ENCODE data around the gene PLEKHB1.

The PLEKHB1 gene, protein sequence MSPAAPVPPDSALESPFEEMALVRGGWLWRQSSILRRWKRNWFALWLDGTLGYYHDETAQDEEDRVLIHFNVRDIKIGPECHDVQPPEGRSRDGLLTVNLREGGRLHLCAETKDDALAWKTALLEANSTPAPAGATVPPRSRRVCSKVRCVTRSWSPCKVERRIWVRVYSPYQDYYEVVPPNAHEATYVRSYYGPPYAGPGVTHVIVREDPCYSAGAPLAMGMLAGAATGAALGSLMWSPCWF

DNA sequence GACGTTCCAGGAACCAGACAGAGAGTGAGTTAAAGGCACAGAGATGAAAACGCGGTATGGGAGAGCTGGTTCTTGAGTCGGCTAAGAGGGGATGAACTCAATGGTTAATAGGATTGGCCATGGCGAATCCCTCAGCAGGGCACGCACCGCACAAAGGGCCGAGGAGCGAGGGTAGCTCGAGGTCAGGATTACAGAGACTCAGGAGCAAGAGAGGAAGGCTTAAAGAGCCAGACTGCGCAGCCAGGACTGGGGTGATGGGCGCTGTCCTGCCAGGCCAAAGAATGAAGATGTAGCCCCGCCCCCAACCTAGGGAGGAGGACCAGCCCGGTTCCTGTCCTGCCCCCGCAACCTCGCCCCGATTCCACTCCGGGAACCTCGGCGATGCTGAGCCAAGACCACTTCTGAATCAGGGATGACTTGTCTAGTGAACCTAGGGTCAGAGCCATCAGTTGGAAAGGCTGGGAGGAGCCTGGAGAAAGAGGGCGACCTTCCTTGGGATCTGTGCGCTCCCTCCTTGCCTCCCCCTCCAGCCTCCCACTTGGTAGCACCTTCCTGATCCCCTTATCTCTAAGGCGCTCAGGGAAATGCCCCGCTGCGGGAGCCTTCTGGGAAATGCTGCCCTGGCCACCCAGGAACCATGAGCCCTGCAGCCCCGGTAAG lies at the start of gene PLEKHB1:
Gene PLEKHB1, plus strand, starts transcription at position 610 of the 660 bp plus-strand sequence. Its CDS starts 28 bp downstream, at position 638.
- DNase-seq (ENCODE audit: low spot score) = no peak

DNA sequence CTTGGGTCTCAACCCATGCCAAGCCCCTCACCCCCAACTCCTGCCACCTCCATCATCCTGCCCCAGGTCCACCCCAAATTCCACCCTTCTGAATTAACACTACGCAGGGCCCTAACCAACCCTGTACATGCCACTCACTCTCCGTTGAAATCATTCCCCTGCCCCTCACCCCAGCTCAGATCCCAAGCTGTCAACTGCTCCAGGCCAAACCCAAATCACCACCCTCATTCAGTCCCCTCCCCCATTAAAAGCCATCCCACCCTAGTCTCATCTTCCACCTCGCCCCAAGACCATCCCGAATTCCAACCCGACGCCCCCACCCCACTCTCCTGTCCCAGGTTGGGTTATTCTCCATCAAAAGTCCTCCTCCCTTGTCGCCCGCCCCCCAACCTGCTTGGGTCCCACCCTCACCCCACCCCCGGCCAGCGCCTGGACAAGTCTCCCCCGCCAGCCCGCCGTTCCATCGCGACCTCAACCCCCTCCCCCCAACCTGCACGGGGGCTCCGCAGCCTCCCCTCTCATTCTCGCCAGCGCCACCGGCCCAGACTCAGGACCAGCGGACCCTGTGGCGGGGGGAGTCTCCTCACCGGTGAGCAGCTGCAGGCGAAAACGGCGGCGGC lies 48.9 kb upstream of the PLEKHB1 start:
- peak; percentile 14 for DNase-seq (ENCODE audit: low spot score)

DNA sequence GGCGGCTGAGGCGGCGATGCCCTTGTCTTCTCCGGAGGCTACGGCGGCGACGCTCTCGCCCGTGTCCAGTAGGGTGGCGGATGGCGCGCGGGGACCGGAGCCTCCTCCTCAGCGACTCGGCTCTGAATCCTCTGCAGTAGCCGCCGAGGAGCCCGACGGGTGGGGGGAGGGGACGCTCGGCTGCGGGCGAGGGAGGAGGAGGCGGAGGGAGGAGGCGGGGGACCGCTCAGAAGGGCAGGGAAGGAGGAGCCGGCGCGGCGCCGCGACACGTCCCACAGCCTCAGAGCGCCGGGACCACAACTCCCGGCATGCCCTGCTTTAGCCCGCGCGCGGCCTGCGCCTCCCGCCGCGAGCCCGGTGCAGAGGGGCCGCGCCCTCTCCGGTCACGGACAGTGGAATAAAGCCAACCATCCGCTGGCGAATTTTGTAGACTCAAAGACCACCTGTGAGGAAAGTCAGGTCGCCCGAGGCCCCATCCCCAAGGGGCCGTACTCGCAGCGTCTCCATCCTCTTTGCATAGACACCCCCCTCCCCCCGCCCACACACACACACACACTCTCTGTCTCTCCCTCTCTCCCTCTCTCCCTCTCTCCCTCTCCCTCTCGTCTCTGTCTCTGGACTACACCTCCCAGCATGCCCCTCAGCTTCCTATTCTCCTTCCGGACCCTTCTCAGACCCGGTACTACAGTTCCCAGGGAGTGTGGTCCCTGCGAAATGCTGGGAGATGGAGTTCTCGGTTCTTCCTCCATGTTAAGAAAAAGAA lies 48.2 kb upstream of the PLEKHB1 start, which contains the start of gene FAM168A:
Gene FAM168A, minus strand, starts transcription at position 157 of the 763 bp plus-strand sequence. CDS start 129,638 bp downstream, outside the sequence.
- peak; percentile 99 for DNase-seq (ENCODE audit: low spot score)

DNA sequence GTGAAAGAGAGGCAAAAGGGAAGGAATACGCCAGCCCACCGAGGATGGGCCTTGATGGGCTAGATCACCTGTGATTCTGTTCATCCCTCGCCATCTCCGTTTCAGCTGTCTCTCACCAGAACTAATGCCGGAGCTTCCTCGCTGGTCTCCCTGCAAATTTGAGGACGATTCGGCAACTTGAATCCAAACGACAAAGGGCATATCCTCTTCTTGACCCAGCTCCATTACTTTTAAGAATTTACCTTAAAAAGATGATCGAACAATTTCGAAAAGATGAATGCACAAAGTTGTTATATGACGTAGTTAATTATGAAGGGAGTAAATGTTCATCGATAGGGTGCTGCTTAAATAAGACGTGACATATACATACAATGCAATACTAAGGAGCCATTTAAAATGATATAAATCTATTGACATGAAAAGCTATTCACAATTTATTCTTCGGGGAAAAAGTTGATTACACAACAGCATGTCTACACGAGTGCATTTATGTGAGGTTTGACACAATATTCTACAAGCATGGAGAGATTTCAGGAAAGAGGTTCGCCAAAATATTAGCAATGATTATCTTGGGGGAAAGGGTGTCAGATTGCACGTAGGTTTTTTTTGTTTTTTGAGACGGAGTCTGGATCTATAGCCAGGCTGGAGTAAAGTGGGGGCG lies 47.5 kb upstream of the PLEKHB1 start:
- DNase-seq (ENCODE audit: low spot score) = no peak

DNA sequence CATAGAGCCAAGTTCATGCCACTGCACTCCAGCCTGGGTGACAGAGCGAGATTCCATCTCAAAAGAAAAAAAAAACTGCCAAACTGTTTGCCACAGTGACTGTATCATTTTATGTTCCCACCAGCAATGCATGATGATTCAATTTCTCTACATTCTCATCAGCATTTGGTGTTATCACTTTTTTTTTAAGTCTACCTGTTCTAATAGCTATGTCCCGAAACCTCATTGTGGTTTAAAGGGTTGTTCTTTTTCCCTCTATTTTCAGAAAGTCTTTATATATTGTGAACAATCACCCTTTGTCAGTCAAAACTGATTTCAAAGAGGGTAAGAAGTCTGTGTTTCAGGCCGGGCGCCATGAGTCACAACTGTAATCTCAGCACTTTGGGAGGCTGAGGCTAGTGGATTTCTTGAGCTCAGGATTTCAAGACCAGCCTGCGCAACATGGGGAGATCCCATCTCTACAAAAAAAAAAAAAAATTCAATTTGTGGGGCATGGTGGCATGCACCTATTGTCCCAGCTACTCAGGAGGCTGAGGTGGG lies 33.7 kb upstream of the PLEKHB1 start:
- no peak for DNase-seq (ENCODE audit: low spot score)

DNA sequence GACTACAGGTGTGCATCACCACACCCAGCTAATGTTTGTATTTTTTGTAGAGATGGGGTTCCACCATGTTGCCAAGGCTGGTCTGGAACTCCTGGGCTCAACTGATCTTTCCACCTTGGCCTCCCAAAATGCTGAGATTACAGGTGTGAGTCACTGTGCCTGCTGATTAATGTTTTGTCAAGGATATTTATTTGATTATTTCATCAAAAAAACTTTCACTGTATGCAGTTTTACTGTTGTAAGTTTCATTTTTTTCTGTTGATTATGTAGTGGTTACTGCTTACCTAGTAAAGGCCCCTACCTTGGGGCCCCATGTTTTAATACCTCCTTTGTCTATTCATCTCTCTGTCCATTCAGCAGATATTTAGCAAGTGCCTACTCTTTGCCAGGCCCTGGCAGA lies 31.8 kb upstream of the PLEKHB1 start:
- no peak for DNase-seq (ENCODE audit: low spot score)

DNA sequence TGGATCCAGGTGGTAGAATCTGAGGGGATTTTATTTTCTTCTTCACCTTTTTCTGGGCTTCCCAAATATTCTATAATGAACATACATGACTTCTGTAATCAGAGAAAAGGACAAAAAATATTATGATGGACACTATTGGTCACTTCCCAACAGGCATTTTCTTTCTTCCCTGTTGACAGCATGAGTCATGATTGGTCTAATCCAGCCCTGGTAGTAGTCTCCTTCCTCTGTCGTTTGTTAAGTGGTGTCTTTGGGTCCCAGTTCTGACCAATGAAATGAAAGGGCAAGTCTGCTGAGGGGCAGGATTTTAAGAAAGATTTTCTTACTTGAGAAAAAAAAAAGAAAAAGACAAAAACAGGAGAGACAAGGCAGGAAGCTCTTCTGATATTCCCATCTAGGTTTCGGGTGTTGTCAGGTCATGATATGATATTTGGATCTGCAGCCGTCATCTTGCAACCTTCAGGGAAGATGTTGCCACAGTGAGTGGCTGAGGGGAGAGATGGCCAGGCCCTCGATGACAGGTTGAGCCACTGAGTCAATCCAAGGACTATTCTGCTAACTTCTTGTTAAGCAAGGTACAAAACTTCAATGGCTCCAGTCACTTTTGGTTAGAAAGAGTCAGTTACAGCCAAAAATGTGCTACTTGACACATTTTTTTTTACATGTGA lies 23.3 kb upstream of the PLEKHB1 start:
- DNase-seq (ENCODE audit: low spot score) = no peak

DNA sequence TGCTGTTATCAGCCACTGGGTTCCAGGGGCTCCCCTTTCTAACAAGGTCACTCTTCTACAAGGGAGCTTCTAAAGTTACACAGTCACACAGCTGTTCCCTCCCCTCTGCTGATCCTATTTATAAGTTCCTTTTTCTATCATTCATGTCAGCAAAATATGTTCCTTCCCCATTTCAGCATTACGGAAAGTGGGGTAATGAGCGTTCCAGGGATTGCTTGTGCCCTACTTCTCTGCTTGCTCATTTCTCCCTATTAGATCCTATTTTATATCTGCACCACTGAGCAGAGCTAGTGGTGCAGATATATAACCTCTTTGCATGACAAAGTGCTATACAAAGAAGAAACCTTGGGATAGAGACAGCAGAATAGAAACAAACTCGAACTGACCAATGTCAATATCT lies 22.7 kb upstream of the PLEKHB1 start:
- DNase-seq (ENCODE audit: low spot score) = peak; percentile 45

DNA sequence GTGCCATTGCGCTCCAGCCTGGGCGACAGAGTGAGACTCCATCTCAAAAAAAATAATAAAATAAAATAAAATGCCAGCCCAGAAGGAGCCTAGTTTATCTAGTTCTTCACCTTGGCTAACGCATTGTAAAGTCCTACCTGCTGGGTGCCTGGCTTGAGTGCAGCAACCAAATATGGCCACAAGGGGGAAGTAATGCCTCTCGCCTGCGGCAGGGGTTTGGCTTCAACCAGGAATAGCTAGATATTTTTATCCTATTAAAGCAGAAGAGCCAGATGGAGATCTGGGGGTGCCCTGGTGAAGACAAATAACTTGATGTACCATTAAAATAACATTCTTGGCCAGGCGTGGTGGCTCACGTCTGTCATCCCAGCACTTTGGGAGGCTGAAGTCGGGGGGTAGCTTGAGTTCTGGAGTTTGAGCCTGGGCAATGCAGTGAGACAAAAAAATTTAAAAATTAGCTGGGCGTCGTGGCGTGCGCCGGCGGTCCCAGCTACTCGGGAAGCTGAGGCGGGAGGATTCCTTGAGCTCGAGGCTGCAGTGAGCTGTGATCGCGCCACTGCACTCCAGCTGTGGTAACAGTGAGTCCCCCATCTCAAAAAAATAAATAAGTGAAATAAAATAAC lies 20.6 kb upstream of the PLEKHB1 start:
- peak; percentile 80 for DNase-seq (ENCODE audit: low spot score)

DNA sequence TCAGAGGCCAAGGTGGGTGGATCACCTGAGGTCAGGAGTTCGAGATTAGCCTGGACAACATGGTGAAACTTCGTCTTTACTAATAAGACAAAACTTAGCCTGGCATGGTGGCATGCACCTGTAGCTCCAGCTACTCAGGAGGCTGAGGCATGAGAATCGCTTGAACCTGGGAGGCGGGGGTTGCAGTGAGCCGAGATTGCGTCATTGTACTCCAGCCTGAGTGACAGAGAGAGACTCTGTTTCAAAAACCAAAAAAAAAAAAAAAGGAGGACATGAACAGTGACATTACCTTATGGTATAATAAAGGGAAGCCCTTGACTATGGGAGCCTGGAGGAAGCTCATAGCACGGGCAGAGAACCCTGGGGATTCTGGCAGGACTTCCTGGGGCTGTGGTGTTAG lies 16.5 kb upstream of the PLEKHB1 start:
- DNase-seq (ENCODE audit: low spot score) = no peak

DNA sequence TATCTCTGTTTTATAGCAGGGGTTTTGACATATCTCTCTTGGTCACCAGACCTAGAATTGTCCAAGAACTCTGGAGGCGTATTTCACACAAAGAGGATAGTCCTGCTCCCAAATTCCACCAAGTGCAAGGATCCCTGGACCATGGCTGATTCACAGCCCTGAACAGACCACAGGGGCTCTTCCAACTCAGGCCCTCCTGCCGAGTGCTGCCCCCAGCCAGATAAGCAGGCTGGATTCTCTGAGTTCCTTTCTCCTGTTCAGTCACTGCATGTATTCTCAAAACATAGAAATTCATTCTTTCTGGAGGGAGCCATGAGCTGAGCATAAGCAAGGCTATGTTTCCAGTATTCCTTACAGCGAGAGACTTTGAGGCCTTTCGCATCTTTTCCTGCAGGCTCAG lies 13.4 kb upstream of the PLEKHB1 start:
- no peak for DNase-seq (ENCODE audit: low spot score)

DNA sequence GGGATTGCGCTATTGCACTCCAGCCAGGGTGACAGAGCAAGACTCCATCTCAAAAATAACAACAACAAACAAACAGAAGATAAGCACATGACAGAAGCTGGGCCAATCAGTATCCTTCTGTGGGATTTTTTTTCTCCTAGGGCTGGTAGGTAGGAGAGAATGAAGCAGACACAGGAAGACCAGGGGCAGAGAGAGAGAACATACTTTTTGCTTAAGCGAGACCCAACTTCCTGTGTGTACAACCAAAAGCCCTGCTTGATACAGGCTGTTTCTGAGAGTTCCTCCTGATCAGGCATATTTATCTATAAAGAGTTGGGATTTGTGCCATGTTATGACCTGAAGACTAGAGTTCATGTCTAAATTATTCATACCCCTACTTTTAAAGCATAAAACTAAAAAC lies 12.4 kb upstream of the PLEKHB1 start:
- no peak for DNase-seq (ENCODE audit: low spot score)

DNA sequence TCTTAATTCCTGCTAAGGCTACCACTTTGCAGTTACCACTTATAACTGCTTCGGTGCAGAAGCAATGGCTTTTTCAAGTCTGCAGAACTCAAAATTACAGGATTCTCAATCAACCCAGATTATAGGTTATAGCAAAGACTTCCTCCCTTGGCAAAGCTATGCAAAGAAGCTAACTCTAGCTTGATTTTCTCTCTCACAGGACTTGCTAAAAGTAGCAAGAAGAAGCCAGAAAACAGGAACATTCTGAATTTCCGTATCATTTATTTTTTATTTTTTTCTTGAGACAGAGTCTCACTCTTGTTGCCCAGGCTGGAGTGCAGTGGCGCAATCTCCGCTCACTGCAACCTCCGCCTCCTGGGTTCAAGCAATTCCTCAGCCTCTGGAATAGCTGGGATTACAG lies 10.7 kb upstream of the PLEKHB1 start:
- DNase-seq (ENCODE audit: low spot score) = no peak

DNA sequence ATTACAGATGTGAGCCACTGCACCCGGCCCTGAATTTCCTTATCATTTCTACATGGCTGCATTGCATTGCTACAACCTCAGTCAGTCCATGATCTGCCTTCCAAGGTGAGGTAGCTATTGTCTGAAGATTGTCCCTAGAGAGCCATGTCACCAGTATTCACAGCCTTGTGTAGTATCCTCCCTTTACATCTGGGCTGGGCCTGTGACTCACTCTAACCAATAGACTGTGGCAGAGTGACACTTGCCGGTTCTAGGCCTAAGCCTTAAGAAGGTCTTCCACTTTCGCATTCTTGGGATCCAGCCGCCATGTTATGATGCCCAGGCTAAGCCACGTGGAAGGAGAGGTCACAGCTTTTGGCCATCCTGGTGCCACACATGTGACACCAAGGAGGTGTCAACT lies 10.1 kb upstream of the PLEKHB1 start:
- no peak for DNase-seq (ENCODE audit: low spot score)

DNA sequence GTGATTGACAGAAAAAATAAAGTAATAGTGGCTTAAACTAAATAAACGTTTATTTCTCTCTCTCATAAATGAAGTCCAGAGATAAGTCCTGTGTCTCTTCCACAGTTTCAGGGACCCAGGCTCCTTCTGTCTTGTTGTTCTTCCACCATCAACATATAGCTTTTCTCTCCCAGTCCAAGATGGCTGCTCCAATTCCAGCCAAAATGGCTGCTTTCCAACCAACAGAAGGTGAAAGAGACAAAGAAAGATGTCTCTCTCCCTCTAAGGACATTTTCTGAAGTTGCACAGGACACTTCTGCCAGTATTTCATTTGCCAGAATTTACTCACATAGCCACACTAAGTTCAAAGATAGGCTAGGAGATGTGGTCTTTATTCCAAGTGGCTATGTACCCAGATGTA lies 9.4 kb upstream of the PLEKHB1 start:
- DNase-seq (ENCODE audit: low spot score) = no peak

DNA sequence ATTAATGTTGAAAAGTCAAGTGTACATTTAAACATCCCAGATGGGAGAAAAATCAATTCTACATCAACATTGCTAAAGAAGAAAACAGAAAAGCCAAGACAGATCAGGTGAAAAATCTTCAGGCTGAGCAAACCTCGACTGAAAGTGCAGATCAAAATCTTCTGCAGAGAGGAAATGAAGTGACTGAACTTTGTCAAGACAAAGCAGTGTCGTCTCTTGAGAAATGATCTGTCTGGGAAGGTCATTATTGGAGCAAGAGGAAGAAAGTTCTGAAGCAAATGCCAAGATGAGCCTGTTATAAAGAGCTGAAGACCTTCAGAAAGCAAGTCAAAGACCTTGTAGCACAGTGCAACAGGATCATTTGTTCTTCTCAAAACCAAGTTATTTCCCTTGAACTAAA lies 5.8 kb upstream of the PLEKHB1 start:
- no peak for DNase-seq (ENCODE audit: low spot score)

DNA sequence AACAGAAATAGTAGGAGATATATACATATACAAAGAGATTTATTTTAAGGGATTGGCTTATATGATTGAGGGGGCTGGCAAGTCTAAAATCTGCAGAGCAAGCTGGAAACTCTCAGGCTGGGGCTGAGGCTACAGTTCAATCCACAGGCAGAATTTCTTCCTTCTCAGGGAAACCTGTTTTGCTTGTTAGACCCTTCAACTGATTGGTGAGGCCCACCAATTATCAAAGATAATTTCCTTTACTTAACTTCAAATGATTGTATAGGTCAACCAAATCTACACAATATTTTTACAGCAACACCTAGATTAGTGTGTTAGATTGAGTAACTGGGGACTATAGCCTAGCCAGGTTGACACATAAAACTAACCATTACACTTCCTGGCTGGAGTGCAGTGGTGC lies 4.7 kb upstream of the PLEKHB1 start:
- DNase-seq (ENCODE audit: low spot score) = no peak

DNA sequence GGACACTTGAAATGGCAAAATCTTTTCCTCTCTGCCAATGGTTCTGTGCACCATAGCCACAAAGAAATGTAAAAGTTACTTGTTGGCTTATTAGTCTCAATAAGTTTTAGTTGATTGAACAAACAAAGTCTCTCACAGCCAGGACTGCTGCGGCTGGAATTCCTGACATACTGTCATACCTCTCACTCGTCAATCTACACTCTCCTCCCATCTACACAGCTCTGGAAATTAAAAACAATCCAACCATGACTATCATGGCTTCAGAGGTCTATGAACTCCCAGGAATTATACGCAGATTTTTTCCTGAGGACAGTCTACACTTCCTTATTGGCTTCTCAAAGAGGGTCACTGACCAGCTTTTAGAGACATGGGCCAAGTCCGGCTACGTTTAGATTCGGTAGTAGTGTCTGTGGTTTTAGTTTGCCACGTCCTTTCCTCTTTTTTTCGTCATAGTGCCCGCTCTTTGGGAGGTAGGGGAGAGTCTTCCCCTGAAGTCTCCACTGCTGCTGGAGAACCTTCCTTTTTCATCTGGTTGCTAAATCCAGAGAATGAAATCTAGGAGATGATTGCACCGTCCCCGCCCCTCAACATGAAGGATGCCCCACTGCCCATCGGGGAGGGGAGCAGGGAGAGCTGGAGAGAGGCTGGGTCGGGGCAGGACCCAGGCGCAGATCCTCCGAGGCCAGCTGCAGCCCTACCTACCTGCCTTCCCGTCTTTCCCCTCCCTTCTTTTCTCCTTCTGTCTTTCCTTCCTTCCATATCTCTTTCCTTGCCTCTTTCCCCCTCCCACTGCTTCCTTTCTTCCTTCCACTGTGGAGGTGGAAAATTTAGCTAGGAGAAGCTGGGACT lies 1.0 kb upstream of the PLEKHB1 start:
- DNase-seq (ENCODE audit: low spot score) = no peak

DNA sequence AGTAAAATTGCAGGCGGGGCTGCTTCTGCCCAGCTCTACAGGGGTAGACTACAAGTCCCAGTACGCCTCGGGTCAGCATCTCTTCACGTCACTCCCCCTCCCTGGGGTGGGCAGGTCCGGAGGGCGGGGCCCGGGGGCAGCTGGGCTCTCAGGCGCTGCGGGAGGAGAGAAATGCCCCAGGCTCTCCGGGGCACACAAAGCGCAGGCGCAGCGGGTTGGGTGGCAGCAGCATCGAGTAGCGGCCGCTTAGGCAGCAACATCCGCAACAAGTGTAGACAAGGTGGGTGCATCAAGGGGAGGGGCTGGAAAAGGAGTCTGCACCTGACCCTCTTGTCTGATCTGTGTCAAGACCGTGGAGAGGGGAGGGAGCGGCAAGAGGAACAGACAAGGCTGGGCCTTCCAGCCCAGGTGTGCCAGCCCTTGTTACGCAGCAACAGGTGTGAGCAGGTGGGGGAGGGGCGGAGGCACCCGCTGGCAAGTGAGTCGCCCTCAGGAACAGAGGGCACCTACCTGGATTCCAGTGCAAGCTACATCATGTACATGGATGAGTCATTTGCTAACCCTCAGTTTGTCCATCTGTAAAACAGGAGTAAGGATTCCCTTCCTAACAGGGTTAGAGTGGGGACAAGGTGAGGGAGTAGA lies 1.2 kb downstream of the PLEKHB1 start:
- DNase-seq (ENCODE audit: low spot score) = peak; percentile 99
